NB4 (cell line): ENCODE measurements around the gene KCNK3.

Source experiments
- CTCF ChIP-seq: IDR thresholded peaks from one replicate; pipeline ENCODE4 v1.5.1; 2012; ENCODE audit warnings: low read depth, low read length
- MYC ChIP-seq: IDR thresholded peaks from 2 replicates; pipeline ENCODE4 v1.6.1; 2011; ENCODE audit warnings: low read depth, low read length
- POLR2A ChIP-seq: IDR thresholded peaks from 2 replicates; pipeline ENCODE4 v1.6.1; 2011; ENCODE audit warnings: mild to moderate bottlenecking; ENCODE audit not compliant: insufficient read length; ENCODE audit errors: extremely low read depth
- TF ChIP-seq, protein P1 (sequence below): IDR thresholded peaks from 2 replicates; pipeline ENCODE4 v1.6.1; 2011; ENCODE audit warnings: low read depth, low read length

DNA sequence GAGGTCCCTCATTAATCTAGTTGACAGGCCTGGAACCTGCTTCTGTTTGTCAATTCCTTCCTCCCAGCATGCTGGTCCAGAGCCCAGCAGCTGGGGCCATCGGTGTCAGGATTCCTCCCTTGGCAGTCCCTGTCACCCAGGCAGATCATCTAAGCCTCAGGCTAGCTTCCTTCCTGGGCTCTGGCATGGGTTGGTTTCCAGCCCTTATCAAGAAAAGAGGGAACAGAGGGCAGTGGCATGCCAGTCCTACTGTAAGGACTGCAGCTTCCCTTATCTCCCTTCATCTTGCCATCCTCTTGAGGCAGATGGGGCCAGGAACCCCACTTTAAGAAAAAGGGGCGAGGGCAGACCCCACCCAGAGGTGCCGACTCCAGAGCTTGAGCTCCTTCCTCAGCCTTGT is 10.9 kb upstream of the KCNK3 start:
- TF ChIP-seq POLR2A (no peak), CTCF (no peak), MYC (no peak)
- TF ChIP-seq, protein P1, sequence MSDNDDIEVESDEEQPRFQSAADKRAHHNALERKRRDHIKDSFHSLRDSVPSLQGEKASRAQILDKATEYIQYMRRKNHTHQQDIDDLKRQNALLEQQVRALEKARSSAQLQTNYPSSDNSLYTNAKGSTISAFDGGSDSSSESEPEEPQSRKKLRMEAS, result no peak
